Left hindlimb (tissue), 1 donor: Measurements from ENCODE around the gene NECTIN1.

Experiments
- DNase-seq: peaks from one replicate; pipeline ENCODE4 v3.0.0-alpha.2; 2018

Gene NECTIN1

GRCh38 chr11:119671051-119671450 is 57.9 kb downstream of the NECTIN1 start:
- peak; percentile 91 for DNase-seq

- DNase-seq, result no peak
Observed at GRCh38 chr11:119669487-119669886, 59.5 kb downstream of the NECTIN1 start.

GRCh38 chr11:119668676-119669075 is 60.3 kb downstream of the NECTIN1 start:
- no peak for DNase-seq

- peak; percentile 79 for DNase-seq
Observed at GRCh38 chr11:119666463-119667131, 62.4 kb downstream of the NECTIN1 start.

- no peak for DNase-seq
Observed at GRCh38 chr11:119666061-119666460, 62.9 kb downstream of the NECTIN1 start.

DNA sequence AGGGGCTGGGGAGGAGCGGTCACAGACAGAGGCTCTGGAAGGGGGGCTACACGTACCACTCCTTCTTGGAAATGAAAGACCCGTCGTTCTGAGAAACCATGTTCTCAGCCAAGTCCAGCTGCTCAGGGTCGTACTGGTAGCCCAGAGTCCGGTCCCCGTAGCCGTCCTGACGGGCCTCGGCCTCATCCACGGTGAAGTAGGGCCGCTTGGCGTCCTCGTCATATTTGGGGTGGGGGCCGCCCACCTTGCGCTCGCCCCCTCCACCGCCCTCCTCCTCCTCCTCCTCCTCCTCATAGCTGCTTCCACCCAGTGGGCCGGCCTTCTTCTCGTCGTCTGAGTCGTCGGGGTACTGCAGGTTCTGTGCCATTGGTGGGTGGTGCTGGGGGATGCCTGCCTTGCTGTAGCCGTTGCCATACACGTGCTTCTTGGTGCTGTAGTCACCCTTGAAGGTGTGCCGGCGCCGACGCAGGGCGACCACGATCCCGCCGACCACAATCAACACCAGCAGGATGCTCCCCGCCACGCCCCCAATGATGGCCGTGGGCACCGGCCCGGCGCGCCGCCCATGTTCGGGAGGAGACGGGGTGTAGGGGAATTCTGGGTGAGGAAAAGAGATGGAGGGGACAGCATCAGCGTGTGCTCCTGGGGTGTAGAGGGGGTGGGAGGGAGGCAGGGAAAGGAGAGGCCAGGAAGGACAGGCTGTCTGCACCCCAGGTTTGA is 64.1 kb downstream of the NECTIN1 start:
- no peak for DNase-seq

GRCh38 chr11:119664063-119664572 is 64.9 kb downstream of the NECTIN1 start:
- DNase-seq, result peak; percentile 70

- no peak for DNase-seq
Observed at GRCh38 chr11:119663279-119663678, 65.7 kb downstream of the NECTIN1 start.

- DNase-seq, result no peak
Observed at GRCh38 chr11:119661226-119661625, 67.8 kb downstream of the NECTIN1 start.

GRCh38 chr11:119659971-119660723 is 68.9 kb downstream of the NECTIN1 start:
- DNase-seq, result peak; percentile 78

DNA sequence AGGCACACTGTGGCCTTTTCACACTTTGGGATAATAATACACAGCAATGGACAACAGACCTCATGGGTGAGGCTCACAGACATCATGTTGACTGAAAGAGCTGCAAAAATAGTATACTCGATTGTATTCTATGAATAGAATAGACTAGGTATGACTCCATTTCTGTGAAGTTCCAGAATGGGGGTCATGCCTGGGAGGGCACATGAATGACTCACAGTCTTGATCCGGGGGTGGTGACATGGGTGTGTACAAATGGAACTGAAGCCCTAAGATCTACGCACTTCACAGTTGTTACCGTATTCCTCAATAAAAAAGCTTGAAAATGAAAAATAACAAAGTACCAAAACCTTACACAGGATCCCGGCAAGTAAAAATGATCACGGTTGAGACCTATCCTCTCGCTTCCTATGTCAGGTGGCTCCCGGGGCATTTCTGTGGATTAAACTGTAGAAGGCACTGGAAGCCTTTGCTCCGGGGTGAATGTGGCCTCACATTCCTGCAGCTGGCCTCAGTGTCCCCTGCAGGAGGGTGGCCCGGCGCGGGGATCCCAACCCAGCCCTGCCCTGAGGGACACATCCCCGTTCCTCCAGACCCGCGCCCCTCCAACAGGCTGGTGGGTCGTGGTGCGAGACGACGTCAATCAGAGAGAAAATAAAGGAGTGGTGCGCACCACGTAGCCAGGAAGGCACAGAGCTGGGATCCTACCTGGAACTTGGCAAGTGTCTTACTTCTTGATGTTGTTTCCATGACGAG is 75.9 kb downstream of the NECTIN1 start:
- DNase-seq, result no peak

GRCh38 chr11:119651802-119652584 is 77.0 kb downstream of the NECTIN1 start:
- no peak for DNase-seq

DNA sequence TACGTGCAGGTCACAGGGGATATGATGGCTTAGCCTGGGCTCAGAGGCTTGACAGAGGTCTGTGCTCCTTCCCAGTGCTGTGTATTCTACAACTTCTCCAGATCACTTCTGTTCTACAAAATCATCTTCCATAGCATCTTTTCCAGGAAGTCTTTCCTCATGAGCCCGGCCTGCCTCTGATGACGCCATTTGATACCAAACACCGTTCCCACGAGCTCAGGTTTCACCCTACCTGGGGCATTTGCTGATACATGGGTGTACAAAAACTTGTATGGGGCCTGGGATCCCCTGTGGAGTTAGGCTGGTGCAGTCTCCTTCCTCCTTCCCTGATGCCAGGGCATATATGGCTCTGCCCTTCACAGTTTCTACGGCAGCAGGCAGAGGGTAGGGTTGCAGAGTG is 78.7 kb downstream of the NECTIN1 start:
- DNase-seq, result no peak

DNA sequence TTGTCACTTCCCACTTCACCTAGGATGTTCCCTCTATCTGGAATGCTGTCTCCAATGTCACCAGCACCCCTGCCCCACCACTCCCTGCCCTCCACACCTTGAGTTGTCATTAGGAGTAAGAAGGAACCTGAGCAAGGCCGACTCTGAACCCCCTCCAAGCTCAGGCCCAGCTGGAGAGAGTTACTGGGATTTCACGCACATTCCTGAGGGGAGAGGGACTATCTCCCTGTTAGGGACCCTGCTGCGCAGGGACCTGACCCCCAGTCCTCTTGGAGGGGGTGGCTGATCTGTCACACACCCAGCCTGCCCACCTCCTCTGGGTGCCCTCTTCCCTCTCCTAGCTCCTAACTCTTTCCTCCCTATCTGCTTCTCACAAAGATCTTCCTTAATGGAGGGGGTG is 81.7 kb downstream of the NECTIN1 start:
- no peak for DNase-seq

DNA sequence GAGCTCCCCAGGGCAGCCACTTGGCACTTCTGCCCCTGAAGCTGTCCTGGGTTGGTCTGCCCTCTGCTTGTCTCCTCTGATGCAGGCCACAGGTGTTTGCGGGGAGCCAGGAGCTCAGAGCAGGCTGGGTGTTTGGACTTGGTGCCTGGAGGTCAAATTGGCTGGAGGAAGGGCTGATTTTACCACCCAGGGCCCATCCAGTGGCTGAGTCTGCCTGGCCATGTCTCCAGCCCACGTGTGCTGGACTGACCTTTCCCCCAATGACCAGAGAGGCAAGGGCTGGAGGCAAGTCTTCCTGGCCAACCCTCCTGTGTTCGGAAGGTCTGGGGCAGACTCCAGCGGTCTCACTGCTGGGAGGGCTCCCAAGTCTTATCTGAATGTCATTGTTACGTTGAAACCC is 84.0 kb downstream of the NECTIN1 start:
- no peak for DNase-seq

DNA sequence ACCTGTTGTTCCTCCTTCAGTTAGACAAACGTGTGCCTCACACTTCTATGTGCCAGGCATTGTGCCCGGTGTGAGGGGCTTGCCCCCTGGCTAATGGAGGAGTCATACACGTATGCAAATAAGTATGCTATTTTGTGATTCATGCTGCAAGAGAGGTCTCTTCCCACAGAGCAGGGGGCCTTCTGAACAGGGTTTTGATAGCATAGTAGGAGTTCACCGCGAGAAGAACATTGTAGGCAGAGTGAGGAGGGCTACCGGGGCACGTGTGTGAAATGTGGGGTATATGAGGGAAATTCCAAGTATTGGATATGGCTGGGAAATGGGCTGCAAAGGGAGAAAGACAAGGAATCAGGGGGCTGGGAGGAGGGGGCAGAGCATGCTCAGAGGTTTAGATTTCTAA is 84.5 kb downstream of the NECTIN1 start:
- DNase-seq, result no peak

GRCh38 chr11:119643876-119644225 is 85.1 kb downstream of the NECTIN1 start:
- no peak for DNase-seq

DNA sequence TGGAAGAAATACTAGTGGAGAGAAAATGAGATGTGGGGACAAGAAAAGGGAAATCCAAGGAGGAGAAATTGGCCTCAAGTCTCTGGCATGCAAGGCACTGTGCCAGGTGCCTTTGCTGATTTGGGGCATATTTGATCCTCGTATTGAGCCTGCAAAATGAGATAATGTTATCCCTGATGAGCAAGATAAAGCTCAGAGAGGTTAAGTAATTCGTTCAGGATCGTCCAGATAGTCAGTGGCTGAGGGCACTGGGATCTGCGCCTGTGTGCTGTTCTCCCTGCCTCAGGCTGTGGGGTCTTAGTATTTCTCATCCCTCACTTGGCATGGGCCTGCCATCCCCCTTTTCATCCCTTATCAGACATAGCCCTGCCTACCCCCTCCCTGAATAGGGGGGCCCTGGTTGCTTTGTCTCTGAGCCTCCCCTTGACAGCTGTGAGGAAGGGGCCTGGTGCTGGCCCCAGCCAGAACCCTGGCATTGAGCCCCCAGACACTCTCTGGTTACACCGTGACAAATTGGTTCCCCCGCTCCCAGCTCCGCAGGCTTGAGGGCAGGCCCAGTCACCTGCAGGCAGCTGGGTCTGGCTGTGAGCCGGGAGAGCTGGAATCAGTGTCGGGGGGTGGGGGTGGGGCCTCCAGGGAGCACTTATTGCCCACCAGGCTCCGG is 85.7 kb downstream of the NECTIN1 start:
- DNase-seq, result peak; percentile 68

- DNase-seq, result no peak
Observed at GRCh38 chr11:119641983-119642745, 86.8 kb downstream of the NECTIN1 start.

DNA sequence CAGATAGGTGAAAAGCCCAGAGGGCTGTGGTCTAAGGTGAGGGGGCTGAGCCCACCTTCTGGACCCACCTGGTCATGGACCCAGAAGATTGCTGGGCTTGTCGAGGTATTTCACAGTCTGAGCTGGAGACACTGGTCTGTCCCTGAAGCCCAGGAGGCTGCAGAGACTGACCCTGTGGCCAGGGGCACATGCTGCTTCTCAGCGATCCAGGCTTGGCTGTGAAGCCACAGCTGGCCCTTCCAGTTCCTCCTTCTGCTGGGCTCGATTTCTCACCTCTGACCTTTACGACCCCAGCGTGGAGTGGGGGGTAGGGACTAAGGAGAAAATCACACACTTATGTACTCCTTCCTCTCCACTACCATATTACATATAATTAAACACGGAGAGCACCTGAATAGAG is 88.5 kb downstream of the NECTIN1 start:
- DNase-seq, result no peak
